Loucy (cell line): ENCODE measurements around the gene EIF4EBP2.

Experiments
- H2AFZ ChIP-seq: fragments of 200-600 bp; sonication (generic); 2 replicates; pipeline ENCODE4 v1.6.0; 2016; ENCODE audit warnings: antibody characterized with exemption, mild to moderate bottlenecking, low read length, moderate library complexity
- H3F3A ChIP-seq: fragments of 200-600 bp; 2 replicates; pipeline ENCODE4 v1.6.0; 2016; ENCODE audit warnings: antibody characterized with exemption, low read depth, mild to moderate bottlenecking
- H3K27me3 ChIP-seq: fragments of 200-600 bp; sonication (generic); 2 replicates; pipeline ENCODE4 v1.6.1; 2014; ENCODE audit warnings: low read length, mild to moderate bottlenecking; ENCODE audit not compliant: insufficient read depth, poor library complexity, severe bottlenecking
- H3K36me3 ChIP-seq: fragments of 200-600 bp; sonication (generic); 2 replicates; pipeline ENCODE4 v1.6.1; 2016; ENCODE audit warnings: low read length; ENCODE audit not compliant: insufficient read depth
- H3K4me1 ChIP-seq: fragments of 200-600 bp; sonication (generic); 2 replicates; pipeline ENCODE4 v1.5.1; 2014; ENCODE audit warnings: low read length, mild to moderate bottlenecking; ENCODE audit not compliant: insufficient read depth, poor library complexity, severe bottlenecking
- H3K4me2 ChIP-seq: fragments of 200-600 bp; sonication (generic); 2 replicates; pipeline ENCODE4 v1.6.0; 2014; ENCODE audit warnings: antibody characterized with exemption, low read length, low read depth, mild to moderate bottlenecking; ENCODE audit not compliant: poor library complexity, severe bottlenecking
- H3K4me3 ChIP-seq: fragments of 200-600 bp; sonication (generic); 2 replicates; pipeline ENCODE4 v1.5.1; 2014; ENCODE audit warnings: low read length, mild to moderate bottlenecking, mixed read lengths; ENCODE audit not compliant: poor library complexity, severe bottlenecking
- H3K79me2 ChIP-seq: fragments of 200-600 bp; sonication (generic); 2 replicates; pipeline ENCODE4 v1.6.1; 2014; ENCODE audit warnings: low read length; ENCODE audit not compliant: insufficient read depth
- H3K9ac ChIP-seq: fragments of 200-600 bp; sonication (generic); 2 replicates; pipeline ENCODE4 v1.6.0; 2014; ENCODE audit warnings: mild to moderate bottlenecking, low read depth, low read length, moderate library complexity; ENCODE audit not compliant: poor library complexity, severe bottlenecking
- H3K9me2 ChIP-seq: fragments of 200-600 bp; sonication (generic); replicated peaks from 2 replicates; pipeline ENCODE4 v1.6.1; 2016; ENCODE audit warnings: low read depth, low read length, mixed read lengths
- H3K9me3 ChIP-seq: fragments of 200-600 bp; sonication (generic); 2 replicates; pipeline ENCODE4 v1.6.1; 2014; ENCODE audit warnings: mild to moderate bottlenecking, antibody characterized with exemption, low read length, low read depth; ENCODE audit not compliant: insufficient read depth
- H4K20me1 ChIP-seq: fragments of 200-600 bp; sonication (generic); 2 replicates; pipeline ENCODE4 v1.6.0; 2014; ENCODE audit warnings: antibody characterized with exemption, low read length, mild to moderate bottlenecking; ENCODE audit not compliant: insufficient read depth, poor library complexity, severe bottlenecking
- EZH2phosphoT487 ChIP-seq: fragments of 200-600 bp; IDR thresholded peaks from 2 replicates; pipeline ENCODE4 v1.6.1; 2018; ENCODE audit warnings: antibody characterized with exemption, mild to moderate bottlenecking, moderate library complexity, borderline replicate concordance
- TF ChIP-seq, protein P1 (sequence below): fragments of 200-600 bp; sonication (generic); conservative IDR thresholded peaks from 2 replicates; pipeline ENCODE4 v1.5.1; 2014; ENCODE audit warnings: mild to moderate bottlenecking, antibody characterized with exemption, low read length

The EIF4EBP2 gene, protein sequence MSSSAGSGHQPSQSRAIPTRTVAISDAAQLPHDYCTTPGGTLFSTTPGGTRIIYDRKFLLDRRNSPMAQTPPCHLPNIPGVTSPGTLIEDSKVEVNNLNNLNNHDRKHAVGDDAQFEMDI

DNA sequence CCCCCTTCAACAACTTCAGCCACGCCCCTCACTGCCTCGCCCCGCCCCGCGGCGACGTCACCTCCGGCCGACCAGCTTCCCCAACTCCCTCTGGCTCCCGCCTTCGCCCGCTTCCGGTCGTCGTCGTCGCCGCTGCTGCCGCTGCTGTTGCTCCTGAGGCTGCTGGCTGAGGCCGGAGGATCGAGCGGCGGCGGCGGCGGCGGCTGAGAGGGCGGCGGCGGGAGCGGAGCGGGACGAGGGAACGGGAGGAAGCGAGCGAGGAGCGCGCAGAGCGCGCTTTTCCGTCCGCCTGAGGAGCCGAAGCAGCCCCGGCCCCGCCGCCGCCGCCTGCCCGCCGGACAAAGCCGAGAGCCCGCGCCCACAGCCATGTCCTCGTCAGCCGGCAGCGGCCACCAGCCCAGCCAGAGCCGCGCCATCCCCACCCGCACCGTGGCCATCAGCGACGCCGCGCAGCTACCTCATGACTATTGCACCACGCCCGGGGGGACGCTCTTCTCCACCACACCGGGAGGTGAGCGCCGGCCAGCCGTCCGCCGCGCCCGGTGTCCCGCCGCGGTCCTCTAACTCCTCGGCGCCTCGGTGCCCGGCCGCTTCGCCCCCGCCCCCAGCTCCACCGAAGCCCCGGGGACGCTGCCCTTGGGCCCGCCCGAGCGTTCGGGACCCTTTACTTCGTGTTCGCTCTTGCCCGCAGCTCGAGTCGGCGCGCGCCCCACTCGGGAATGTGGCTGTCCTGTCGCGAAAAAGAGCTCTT is at the start of gene EIF4EBP2:
EIF4EBP2 (plus strand) TSS at position 110 of the 751 bp plus-strand sequence; CDS start at position 367, 257 bp downstream.
- Histone ChIP-seq H3F3A (no peaks in the 10 kb centered on the region), H4K20me1 (peaks cover 39% of the 10 kb centered on the region), H3K4me3 (peak within 1 kb of the TSS; percentile 84), H3K4me1 (peaks cover 24% of the 10 kb centered on the region), H3K79me2 (peaks cover 42% of the 10 kb centered on the region), H3K27me3 (no peaks in the 10 kb centered on the region), H3K9me3 (no peaks in the 10 kb centered on the region), H3K36me3 (no peaks in the 10 kb centered on the region), H3K4me2 (peak within 1 kb of the TSS; percentile 91), H3K9me2 (no peaks in the 10 kb centered on the region), H3K9ac (peak within 1 kb of the TSS; percentile 83), H2AFZ (peak within 1 kb of the TSS; percentile 96)
- TF ChIP-seq EZH2phosphoT487 = no peak
- TF ChIP-seq, protein P1, sequence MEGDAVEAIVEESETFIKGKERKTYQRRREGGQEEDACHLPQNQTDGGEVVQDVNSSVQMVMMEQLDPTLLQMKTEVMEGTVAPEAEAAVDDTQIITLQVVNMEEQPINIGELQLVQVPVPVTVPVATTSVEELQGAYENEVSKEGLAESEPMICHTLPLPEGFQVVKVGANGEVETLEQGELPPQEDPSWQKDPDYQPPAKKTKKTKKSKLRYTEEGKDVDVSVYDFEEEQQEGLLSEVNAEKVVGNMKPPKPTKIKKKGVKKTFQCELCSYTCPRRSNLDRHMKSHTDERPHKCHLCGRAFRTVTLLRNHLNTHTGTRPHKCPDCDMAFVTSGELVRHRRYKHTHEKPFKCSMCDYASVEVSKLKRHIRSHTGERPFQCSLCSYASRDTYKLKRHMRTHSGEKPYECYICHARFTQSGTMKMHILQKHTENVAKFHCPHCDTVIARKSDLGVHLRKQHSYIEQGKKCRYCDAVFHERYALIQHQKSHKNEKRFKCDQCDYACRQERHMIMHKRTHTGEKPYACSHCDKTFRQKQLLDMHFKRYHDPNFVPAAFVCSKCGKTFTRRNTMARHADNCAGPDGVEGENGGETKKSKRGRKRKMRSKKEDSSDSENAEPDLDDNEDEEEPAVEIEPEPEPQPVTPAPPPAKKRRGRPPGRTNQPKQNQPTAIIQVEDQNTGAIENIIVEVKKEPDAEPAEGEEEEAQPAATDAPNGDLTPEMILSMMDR = no peak

DNA sequence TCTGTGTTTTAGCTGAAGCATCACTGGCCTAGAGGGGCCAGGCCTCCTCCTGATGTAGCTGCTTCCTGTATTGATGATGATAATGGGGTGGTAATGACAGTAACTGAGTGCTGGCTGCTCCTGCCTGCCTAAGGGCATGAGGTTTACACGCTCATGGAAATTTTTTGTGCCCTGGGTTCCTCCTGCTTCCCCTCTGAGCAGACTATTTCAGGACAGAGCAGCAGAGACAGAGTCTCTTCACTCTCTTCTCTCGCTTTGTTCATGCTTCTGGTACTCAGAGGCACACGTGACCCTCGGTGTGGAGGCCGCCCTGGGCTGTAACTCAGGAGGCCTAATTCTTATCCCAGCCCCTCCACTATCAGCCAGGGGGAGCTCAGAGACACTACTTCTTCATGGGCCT is 49.4 kb upstream of the EIF4EBP2 start:
- H3K4me3 ChIP-seq = no peak overlapping the region
- H3K9ac ChIP-seq = no peak overlapping the region
- no peak overlapping the region for H3K4me2 ChIP-seq
- TF ChIP-seq, protein P1 = no peak
- TF ChIP-seq EZH2phosphoT487 = no peak
- no peak overlapping the region for H2AFZ ChIP-seq
- H3K9me3 ChIP-seq = no peaks in the 10 kb centered on the region
- no peaks in the 10 kb centered on the region for H3K36me3 ChIP-seq
- no peaks in the 10 kb centered on the region for H4K20me1 ChIP-seq
- no peaks in the 10 kb centered on the region for H3F3A ChIP-seq
- H3K79me2 ChIP-seq = no peaks in the 10 kb centered on the region
- no peaks in the 10 kb centered on the region for H3K4me1 ChIP-seq
- no peaks in the 10 kb centered on the region for H3K27me3 ChIP-seq
- H3K9me2 ChIP-seq = no peaks in the 10 kb centered on the region

DNA sequence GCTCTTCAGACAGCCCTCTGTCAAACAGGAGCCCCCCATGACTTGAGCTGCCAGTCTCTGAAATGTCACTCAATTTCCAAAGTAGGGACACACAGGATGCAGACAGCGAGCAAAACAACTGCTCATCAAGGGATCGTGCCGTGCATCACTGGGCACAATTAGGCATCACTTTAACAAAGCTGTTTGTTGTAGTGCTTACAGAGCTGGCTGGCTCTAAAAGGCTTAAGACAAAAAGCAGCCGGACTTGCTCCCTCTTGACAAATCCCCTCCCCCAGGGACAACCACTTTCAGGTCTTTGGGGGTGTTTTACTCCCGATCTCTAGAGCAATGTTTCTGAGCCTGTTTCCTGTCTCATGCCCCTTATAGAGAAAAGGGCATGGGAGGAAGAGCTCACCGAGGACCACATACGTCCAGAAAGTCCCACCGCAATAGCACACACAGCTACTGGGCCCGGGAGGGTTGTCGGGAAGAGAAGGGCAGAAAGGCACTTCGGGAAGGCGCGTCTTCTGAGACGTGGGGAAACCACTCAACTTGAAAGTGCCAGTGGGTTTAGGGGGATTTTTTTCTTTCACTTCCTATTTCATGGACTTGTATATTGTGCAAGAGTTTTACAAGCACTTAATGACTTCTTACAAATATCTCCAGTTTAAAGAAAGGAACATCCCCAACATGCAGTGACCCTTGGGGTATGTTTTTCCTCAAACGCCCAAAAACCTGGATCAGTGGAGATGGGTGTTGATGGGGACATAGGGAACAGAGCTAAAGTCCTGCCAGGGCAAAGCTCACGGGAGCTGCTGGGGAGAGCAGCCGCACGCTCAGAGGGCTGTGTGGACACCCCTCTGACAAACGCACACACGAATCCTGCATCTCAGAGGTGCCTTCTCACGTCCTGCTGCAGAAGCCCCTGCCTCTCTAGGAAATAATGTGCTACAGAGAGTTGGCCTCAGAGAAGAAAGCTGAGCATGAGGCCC is 48.6 kb upstream of the EIF4EBP2 start:
- no peak overlapping the region for H3K4me3 ChIP-seq
- H3F3A ChIP-seq = no peaks in the 10 kb centered on the region
- no peak overlapping the region for H3K9ac ChIP-seq
- H3K27me3 ChIP-seq = no peaks in the 10 kb centered on the region
- H3K36me3 ChIP-seq = no peaks in the 10 kb centered on the region
- H2AFZ ChIP-seq = no peak overlapping the region
- H3K4me1 ChIP-seq = no peaks in the 10 kb centered on the region
- no peaks in the 10 kb centered on the region for H3K9me2 ChIP-seq
- TF ChIP-seq EZH2phosphoT487 = no peak
- TF ChIP-seq, protein P1 = no peak
- no peaks in the 10 kb centered on the region for H3K9me3 ChIP-seq
- no peaks in the 10 kb centered on the region for H3K79me2 ChIP-seq
- no peaks in the 10 kb centered on the region for H4K20me1 ChIP-seq
- H3K4me2 ChIP-seq = no peak overlapping the region
